ENCODE data around the gene SLX9. TPM values are rescaled to one million over a fixed set of nuclear protein-coding genes. Genes with fewer than 3 reads are reported as not detected.

SLX9 gene
- total RNA-seq, 4 donors from 2014 or later: 8.6 to 24.3 (median 10.5) TPM; not detected in 1

DNA sequence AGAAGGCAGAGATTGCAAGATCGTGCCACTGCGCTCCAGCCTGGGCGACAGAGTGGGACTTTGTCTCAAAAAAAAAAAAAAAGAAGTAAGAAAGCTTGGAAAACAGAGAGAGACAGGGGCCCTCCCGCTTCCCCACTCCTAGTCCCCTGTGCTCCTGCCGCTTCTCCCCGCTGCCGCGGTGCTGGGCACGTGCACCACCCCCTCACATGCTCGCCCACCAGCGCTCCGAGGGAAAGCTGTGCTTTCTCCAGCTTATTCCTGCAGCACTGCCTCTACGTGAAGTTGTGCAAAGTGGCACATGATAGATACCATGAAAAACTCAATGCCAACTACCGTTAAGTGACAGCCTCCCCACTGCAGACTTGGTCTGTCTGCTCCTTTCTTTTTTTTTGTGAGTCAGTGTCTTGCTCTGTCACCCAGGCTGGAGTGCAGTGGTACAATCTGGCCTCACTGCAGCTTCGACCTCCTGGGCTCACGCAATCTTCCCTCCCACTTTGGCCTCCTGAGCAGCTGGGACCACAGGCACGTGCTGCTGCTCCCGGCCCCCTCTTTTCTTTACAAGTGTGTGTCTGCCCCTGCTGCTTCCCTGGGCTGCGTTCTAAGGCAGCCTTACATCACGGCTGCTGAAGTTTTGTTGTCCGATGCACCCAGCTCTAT is 15.4 kb downstream of the SLX9 start:
- intact Hi-C loops (cut with DNase I; ENCODE audit: low total_unique reads): no loop called here
- no peak for DNase-seq
- TF ChIP-seq, protein P1, sequence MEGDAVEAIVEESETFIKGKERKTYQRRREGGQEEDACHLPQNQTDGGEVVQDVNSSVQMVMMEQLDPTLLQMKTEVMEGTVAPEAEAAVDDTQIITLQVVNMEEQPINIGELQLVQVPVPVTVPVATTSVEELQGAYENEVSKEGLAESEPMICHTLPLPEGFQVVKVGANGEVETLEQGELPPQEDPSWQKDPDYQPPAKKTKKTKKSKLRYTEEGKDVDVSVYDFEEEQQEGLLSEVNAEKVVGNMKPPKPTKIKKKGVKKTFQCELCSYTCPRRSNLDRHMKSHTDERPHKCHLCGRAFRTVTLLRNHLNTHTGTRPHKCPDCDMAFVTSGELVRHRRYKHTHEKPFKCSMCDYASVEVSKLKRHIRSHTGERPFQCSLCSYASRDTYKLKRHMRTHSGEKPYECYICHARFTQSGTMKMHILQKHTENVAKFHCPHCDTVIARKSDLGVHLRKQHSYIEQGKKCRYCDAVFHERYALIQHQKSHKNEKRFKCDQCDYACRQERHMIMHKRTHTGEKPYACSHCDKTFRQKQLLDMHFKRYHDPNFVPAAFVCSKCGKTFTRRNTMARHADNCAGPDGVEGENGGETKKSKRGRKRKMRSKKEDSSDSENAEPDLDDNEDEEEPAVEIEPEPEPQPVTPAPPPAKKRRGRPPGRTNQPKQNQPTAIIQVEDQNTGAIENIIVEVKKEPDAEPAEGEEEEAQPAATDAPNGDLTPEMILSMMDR (IDR thresholded peaks at IDR 0.05): no peak
- TF ChIP-seq POLR2A (IDR thresholded peaks at IDR 0.05): no peak
- Histone ChIP-seq H3K27ac (no peak overlapping the region), H3K36me3 (no peaks in the 10 kb centered on the region), H3K9me3 (no peaks in the 10 kb centered on the region), H3K27me3 (no peaks in the 10 kb centered on the region), H3K4me1 (peaks cover 10 to 23% of the 10 kb centered on the region in 2 donors), H3K4me3 (no peak overlapping the region)

DNA sequence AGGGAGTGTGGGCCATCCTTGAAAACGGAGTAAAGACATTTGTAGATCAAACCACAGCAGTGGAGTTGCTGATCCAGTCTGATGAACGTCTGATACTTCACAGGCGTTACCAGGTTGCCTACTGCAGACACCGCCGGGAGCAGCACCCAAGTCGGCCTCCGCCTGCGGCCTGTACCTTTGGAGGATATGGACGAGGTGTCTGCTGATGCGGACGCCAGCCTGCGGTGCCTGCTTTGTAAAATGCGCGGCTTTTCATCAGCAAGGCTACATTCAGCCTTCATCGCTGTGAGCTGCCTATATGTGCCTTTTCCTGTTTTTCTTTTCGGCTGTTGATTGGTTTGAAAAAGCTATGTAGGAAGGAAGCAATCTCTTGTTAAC is 16.0 kb downstream of the SLX9 start:
- no peak for DNase-seq
- H3K4me1 ChIP-seq: peaks cover 10 to 24% of the 10 kb centered on the region in 2 donors
- H3K36me3 ChIP-seq: no peaks in the 10 kb centered on the region
- intact Hi-C loops (cut with DNase I; ENCODE audit: low total_unique reads): no loop called here
- no peaks in the 10 kb centered on the region for H3K9me3 ChIP-seq
- H3K27ac ChIP-seq: no peak overlapping the region
- no peak for TF ChIP-seq POLR2A (IDR thresholded peaks at IDR 0.05)
- TF ChIP-seq, protein P1 (IDR thresholded peaks at IDR 0.05): no peak
- no peaks in the 10 kb centered on the region for H3K27me3 ChIP-seq
- no peak overlapping the region for H3K4me3 ChIP-seq

DNA sequence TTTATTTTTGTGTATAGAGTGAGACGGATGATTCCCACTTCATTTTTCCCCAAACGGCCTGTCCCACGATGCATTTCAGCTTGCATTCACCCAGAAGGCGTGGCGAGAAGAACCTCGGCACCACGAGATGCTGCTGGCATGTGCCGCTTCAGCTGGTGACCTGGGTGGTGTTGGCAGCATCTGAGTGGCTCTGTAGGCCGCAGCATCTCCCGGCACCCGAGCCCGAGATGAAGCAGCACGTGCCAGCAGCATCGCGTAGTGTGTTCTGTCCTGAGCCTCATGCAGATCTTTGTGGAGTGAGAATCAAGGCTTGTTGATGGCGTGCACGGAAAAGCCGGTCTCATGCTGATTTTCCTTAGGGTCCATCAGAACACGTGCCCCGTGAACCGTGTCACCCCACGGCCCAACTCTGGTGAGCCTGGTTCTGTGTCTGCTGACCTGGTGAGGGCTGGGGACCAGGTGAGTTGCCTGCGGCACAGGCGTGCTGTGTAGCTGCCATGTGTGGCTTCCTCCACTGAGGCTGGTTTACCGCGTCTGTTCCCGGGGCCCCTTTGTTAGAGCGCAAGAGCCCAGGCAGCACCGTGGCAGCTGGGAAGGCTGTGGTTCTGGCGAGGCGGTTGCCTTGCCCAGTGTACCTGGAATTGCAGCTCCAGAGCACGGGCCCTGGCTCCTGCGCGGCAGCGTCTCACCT is 16.7 kb downstream of the SLX9 start:
- no peaks in the 10 kb centered on the region for H3K36me3 ChIP-seq
- H3K4me3 ChIP-seq: no peak overlapping the region
- TF ChIP-seq, protein P1 (IDR thresholded peaks at IDR 0.05): no peak
- no peak for TF ChIP-seq POLR2A (IDR thresholded peaks at IDR 0.05)
- no peaks in the 10 kb centered on the region for H3K9me3 ChIP-seq
- intact Hi-C loops (cut with DNase I; ENCODE audit: low total_unique reads): no loop called here
- no peak for DNase-seq
- H3K27me3 ChIP-seq: no peaks in the 10 kb centered on the region
- peaks cover 10 to 24% of the 10 kb centered on the region in 2 donors for H3K4me1 ChIP-seq
- no peak overlapping the region for H3K27ac ChIP-seq

DNA sequence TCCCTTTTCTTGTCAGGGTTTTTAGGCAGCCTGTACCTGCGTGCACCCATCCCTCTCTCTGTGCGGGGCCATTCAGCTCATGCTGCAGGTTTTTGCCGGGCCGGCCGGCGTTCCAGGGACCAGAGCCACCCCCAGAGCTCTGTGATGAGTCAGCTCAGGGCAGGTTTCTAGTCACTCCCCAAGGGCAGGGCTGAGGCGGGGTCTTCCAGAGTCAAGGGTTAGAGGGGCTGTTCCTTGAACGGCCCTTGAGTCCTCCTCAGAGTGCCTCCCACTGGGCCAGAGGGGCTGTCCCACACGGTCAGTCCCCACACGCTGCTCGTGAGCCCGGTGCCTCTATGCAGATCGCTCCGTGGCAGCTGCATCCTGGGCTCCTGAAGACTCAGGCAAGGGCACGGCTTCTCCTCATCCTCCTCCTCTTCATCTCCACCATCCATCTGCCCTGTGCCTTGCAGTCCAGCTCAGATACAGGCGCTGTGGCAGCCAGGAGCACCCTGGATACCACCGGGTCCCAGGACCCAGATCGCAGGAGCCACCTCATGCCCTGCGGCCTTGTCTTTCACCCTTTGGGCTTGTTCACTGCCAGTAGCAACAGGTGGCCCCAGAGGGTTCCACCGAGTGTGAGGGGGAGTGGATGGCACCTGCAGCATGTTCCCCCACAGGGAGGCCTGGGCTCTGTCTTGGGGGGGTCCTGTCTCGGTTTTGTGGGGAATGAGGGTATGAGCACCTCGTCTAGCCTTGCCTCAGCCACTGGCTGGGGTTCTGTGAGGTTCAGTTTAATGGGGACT is 17.4 kb downstream of the SLX9 start:
- no peak for DNase-seq
- Histone ChIP-seq H3K9me3 (no peaks in the 10 kb centered on the region), H3K4me3 (no peak overlapping the region), H3K4me1 (peaks cover 10 to 24% of the 10 kb centered on the region in 2 donors), H3K36me3 (no peaks in the 10 kb centered on the region), H3K27me3 (no peaks in the 10 kb centered on the region), H3K27ac (peak overlapping the region in 1 of 2 donors; percentile 77)
- intact Hi-C loops (cut with DNase I; ENCODE audit: low total_unique reads): no loop called here
- TF ChIP-seq, protein P1 (IDR thresholded peaks at IDR 0.05): no peak
- no peak for TF ChIP-seq POLR2A (IDR thresholded peaks at IDR 0.05)

All from uterus (tissue), 4 donors.